Fibroblast of lung (primary cell): ENCODE measurements around the gene ST6GALNAC1.
A peak's percentile ranks its signal among the peaks of the same experiment; 100 is the strongest.

ENCODE experiments used
- CTCF ChIP-seq, 2 donors: IDR thresholded peaks in 1 of 2; conservative IDR thresholded peaks in 1 of 2; 1 replicate in 1 of 2; 2 replicates in 1 of 2; pipeline ENCODE4 v1.5.1; 2011 to 2012; ENCODE audit warnings: low read length in 2 of 2, control low read depth in 1 of 2, inconsistent platforms in 1 of 2, low read depth in 1 of 2, mild to moderate bottlenecking in 1 of 2
- EZH2 ChIP-seq: IDR thresholded peaks from 2 replicates; pipeline ENCODE4 v1.5.1; 2012; ENCODE audit warnings: low read length, control low read depth, mild to moderate bottlenecking; ENCODE audit errors: missing control alignments

GRCh38 chr17:76586741-76587487 lies 56.6 kb downstream of the ST6GALNAC1 start:
- TF ChIP-seq EZH2 (peak; percentile 84), CTCF (conservative IDR thresholded peaks at IDR 0.05 in 1 of 2, IDR thresholded peaks at IDR 0.05 in 1 of 2; ENCODE audit: low read depth in 1 of 2, low read length in 2 of 2) (no peak)
